ENCODE measurements around the gene PARK7. TPM values are rescaled to one million over a fixed set of nuclear protein-coding genes. Genes with fewer than 3 reads are reported as not detected.
A peak's percentile ranks its signal among the peaks of the same experiment; 100 is the strongest.
"Not testable (repeated sequence)": the region's sequence is repeated elsewhere in the genome, so short reads cannot be mapped to it uniquely, and the experiment has no call there.

The PARK7 gene
- total RNA-seq, 1 experiment from 2014 or later, result 448 TPM

DNA sequence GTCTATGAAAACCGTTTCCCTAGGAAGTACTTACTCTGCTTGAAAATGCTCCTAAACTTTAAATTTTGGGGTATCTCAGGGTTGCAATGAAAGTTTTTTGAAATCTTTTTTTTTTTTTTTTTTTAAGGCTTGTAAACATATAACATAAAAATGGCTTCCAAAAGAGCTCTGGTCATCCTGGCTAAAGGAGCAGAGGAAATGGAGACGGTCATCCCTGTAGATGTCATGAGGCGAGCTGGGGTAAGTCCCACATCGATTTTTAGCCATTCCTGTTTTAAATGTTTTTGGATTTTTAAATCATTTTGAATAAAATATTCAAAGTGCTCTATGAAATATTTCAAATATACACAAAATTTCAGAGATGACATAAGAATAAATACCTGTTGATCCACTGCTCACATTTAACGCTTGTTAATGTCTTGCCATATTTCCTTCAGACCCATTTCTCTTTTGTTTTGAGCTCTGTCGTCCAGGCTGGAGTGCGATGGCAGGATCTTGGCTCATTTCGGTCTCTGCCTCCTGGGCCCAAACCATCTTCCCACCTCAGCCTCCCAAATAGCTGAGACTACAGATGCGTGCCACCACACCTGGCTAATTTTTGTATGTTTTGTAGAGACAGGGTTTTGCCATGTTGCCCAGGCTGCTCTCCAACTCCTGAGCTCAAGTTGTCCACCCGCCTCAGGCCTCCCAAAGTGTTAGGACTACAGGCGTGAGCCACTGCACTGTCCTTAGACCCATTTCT lies 1.3 kb downstream of the PARK7 start:
- Histone ChIP-seq H3K27me3 (ENCODE audit: control insufficient read depth, insufficient read depth, low read length) (no peaks in the 10 kb centered on the region), H3K9me3 (ENCODE audit: control insufficient read depth, insufficient read depth, low read depth, low read length) (no peaks in the 10 kb centered on the region), H3K4me1 (ENCODE audit: control insufficient read depth, insufficient read depth, low read length) (peaks cover 22% of the 10 kb centered on the region), H3K27ac (ENCODE audit: low read length) (peak overlapping the region; percentile 99), H3K4me3 (ENCODE audit: low read depth in 2 of 2, low read length in 2 of 2) (peak overlapping the region; percentile 87 to 96), H3K36me3 (ENCODE audit: control insufficient read depth, insufficient read depth, low read length) (peaks cover 18% of the 10 kb centered on the region)
- no TSS peak for BruUV-seq (replicated peaks)
- DNase-seq (ENCODE audit: low read depth, low spot score) (no peak), ATAC-seq (no peak)
- intact Hi-C loops (cut with micrococcal nuclease; ENCODE audit: unreplicated experiment), result no loop called here
- in situ Hi-C loops (cut with HindIII; ENCODE audit: low pct_unique_long_range_greater_than_20kb, low sequenced_read_pairs), result no loop called here
- TF ChIP-seq POLR2AphosphoS5 (IDR thresholded peaks at IDR 0.05; ENCODE audit: low read depth, low read length), result no peak
- no peak for TF ChIP-seq TCF7L2 (IDR thresholded peaks at IDR 0.05; ENCODE audit: low read depth, low read length)
- TF ChIP-seq, protein P1, sequence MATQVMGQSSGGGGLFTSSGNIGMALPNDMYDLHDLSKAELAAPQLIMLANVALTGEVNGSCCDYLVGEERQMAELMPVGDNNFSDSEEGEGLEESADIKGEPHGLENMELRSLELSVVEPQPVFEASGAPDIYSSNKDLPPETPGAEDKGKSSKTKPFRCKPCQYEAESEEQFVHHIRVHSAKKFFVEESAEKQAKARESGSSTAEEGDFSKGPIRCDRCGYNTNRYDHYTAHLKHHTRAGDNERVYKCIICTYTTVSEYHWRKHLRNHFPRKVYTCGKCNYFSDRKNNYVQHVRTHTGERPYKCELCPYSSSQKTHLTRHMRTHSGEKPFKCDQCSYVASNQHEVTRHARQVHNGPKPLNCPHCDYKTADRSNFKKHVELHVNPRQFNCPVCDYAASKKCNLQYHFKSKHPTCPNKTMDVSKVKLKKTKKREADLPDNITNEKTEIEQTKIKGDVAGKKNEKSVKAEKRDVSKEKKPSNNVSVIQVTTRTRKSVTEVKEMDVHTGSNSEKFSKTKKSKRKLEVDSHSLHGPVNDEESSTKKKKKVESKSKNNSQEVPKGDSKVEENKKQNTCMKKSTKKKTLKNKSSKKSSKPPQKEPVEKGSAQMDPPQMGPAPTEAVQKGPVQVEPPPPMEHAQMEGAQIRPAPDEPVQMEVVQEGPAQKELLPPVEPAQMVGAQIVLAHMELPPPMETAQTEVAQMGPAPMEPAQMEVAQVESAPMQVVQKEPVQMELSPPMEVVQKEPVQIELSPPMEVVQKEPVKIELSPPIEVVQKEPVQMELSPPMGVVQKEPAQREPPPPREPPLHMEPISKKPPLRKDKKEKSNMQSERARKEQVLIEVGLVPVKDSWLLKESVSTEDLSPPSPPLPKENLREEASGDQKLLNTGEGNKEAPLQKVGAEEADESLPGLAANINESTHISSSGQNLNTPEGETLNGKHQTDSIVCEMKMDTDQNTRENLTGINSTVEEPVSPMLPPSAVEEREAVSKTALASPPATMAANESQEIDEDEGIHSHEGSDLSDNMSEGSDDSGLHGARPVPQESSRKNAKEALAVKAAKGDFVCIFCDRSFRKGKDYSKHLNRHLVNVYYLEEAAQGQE (IDR thresholded peaks at IDR 0.05; ENCODE audit: insufficient read depth in 1 of 2, low read depth in 2 of 2, low read length in 1 of 2), result no peak
- TF ChIP-seq SIN3A (IDR thresholded peaks at IDR 0.05; ENCODE audit: borderline replicate concordance, insufficient read depth, low read depth, low read length), result no peak
- TF ChIP-seq, protein P2, sequence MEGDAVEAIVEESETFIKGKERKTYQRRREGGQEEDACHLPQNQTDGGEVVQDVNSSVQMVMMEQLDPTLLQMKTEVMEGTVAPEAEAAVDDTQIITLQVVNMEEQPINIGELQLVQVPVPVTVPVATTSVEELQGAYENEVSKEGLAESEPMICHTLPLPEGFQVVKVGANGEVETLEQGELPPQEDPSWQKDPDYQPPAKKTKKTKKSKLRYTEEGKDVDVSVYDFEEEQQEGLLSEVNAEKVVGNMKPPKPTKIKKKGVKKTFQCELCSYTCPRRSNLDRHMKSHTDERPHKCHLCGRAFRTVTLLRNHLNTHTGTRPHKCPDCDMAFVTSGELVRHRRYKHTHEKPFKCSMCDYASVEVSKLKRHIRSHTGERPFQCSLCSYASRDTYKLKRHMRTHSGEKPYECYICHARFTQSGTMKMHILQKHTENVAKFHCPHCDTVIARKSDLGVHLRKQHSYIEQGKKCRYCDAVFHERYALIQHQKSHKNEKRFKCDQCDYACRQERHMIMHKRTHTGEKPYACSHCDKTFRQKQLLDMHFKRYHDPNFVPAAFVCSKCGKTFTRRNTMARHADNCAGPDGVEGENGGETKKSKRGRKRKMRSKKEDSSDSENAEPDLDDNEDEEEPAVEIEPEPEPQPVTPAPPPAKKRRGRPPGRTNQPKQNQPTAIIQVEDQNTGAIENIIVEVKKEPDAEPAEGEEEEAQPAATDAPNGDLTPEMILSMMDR (IDR thresholded peaks at IDR 0.05), result no peak
- POLR2A ChIA-PET, result interaction anchor here (0.6 kb wide), 1 partner anchor 25 kb away, joined by 4 read pairs; no protein-coding TSS in a partner anchor
- CTCF ChIA-PET, result no interaction called here

DNA sequence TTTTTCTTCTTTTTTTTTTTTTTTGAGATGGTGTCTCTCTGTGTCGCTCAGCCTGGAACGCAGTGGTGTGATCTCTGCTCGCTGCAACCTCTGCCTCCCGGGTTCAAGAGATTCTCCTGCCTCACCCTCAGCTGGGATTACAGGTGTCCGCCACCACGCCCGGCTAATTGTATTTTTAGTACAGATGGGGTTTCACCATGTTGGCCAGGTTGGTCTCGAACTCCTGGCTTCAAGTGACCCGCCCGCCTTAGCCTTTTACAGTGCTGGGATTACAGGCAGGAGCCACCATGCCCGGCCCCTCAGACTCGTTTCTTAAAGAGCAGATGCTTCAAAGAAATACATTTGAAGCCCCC lies 1.8 kb downstream of the PARK7 start:
- POLR2A ChIA-PET, result interaction anchor here (0.7 kb wide), 1 partner anchor 240 kb away, joined by 3 read pairs; no protein-coding TSS in a partner anchor
- H3K4me3 ChIP-seq (ENCODE audit: low read depth in 2 of 2, low read length in 2 of 2); CTCF ChIA-PET: not testable (repeated sequence)

DNA sequence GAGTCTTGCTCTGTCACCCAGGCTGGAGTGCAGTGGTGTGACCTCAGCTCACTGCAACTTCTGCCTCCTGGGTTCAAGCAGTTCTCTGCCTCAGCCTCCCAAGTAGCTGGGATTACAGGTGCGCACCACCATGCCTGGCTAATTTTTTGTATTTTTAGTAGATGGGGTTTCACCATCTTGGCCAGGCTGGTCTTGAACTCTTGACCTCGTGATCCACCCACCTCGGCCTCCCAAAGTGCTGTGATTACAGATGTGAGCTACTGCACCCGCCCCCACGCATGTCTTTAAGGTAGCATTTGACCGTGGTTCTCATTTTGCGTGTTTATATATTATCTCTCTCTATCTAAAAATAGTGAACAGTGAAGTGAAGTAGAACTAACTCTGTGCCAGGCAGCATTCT lies 2.3 kb downstream of the PARK7 start:
- Histone ChIP-seq H3K27ac (ENCODE audit: low read length) (0 out of 2 replicates have a peak overlapping the region, but pooled peaks have one; percentile 8), H3K4me1 (ENCODE audit: control insufficient read depth, insufficient read depth, low read length) (peaks cover 22% of the 10 kb centered on the region), H3K36me3 (ENCODE audit: control insufficient read depth, insufficient read depth, low read length) (peaks cover 20% of the 10 kb centered on the region)
- DNase-seq (ENCODE audit: low read depth, low spot score); intact Hi-C loops (cut with micrococcal nuclease; ENCODE audit: unreplicated experiment); H3K4me3 ChIP-seq (ENCODE audit: low read depth in 2 of 2, low read length in 2 of 2); in situ Hi-C loops (cut with HindIII; ENCODE audit: low pct_unique_long_range_greater_than_20kb, low sequenced_read_pairs); H3K9me3 ChIP-seq (ENCODE audit: control insufficient read depth, insufficient read depth, low read depth, low read length); H3K27me3 ChIP-seq (ENCODE audit: control insufficient read depth, insufficient read depth, low read length); BruUV-seq (replicated peaks); ATAC-seq; CTCF ChIA-PET: not testable (repeated sequence)
- POLR2A ChIA-PET, result interaction anchor here (0.6 to 0.7 kb wide), 2 partner anchors 240 to 265 kb away, joined by 3 to 6 read pairs; no protein-coding TSS in a partner anchor

More for the DNA sequence above, 1.8 kb downstream of the PARK7 start:
- Histone ChIP-seq H3K36me3 (ENCODE audit: control insufficient read depth, insufficient read depth, low read length) (peaks cover 18% of the 10 kb centered on the region), H3K4me1 (ENCODE audit: control insufficient read depth, insufficient read depth, low read length) (peaks cover 22% of the 10 kb centered on the region)
- DNase-seq (ENCODE audit: low read depth, low spot score); intact Hi-C loops (cut with micrococcal nuclease; ENCODE audit: unreplicated experiment); ATAC-seq; BruUV-seq (replicated peaks); H3K27me3 ChIP-seq (ENCODE audit: control insufficient read depth, insufficient read depth, low read length); H3K9me3 ChIP-seq (ENCODE audit: control insufficient read depth, insufficient read depth, low read depth, low read length); H3K27ac ChIP-seq (ENCODE audit: low read length); in situ Hi-C loops (cut with HindIII; ENCODE audit: low pct_unique_long_range_greater_than_20kb, low sequenced_read_pairs): not testable (repeated sequence)

Measured in Panc1 (cell line).